Adrenal gland (tissue), 12 donors: Measurements from ENCODE around the gene STRIP2. TPM values are rescaled to one million over a fixed set of nuclear protein-coding genes. Genes with fewer than 3 reads are reported as not detected.

Experiments used
- DNase-seq, 7 donors: peaks; one replicate each; pipeline ENCODE4 v3.0.0-alpha.2; 2019 to 2020
- H3K27ac ChIP-seq, 5 donors: fragments of 200-600 bp; sonication (generic) in 4 of 5; 1 replicate in 3 of 5; 2 replicates in 2 of 5; pipeline versions ENCODE4 v1.5.1 to v1.8.0; 2016 to 2020; ENCODE audit warnings: mild to moderate bottlenecking in 1 of 5
- H3K27me3 ChIP-seq: fragments of 200-600 bp; 2 replicates; pipeline ENCODE4 v1.8.0; 2021
- H3K36me3 ChIP-seq, 2 donors: fragments of 200-600 bp; replicated peaks in 1 of 2; 1 replicate in 1 of 2; 2 replicates in 1 of 2; pipeline versions ENCODE4 v1.5.1 to v1.8.0; 2018 to 2022
- H3K4me1 ChIP-seq, 2 donors: fragments of 200-600 bp; replicated peaks in 1 of 2; 1 replicate in 1 of 2; 2 replicates in 1 of 2; pipeline versions ENCODE4 v1.5.1 to v1.8.0; 2018 to 2021
- H3K4me3 ChIP-seq, 4 donors: fragments of 200-600 bp; sonication (generic) in 3 of 4; one replicate each; pipeline ENCODE4 v1.5.1; 2016 to 2018
- H3K9me3 ChIP-seq, 3 donors: fragments of 200-600 bp; sonication (generic) in 1 of 3; replicated peaks in 1 of 3; 1 replicate in 2 of 3; 2 replicates in 1 of 3; pipeline versions ENCODE4 v1.5.1 to v1.8.0; 2016 to 2021
- POLR2A ChIP-seq, 2 donors: fragments of 450-650 bp; IDR thresholded peaks; one replicate each; pipeline ENCODE4 v1.6.1; 2017; ENCODE audit warnings: antibody characterized with exemption in 2 of 2, mild to moderate bottlenecking in 2 of 2, moderate library complexity in 1 of 2
- WGBS, 4 donors: extraction: QIAGEN DNeasy Blood & Tissue Kit in 2 of 4; methylation state at CpG; one replicate each; pipeline versions ENCODE4 v1.1.5 to v1.1.7; 2013 to 2017; 5-methylcytosine and 5-hydroxymethylcytosine counted together
- intact Hi-C, 2 donors: fragments of 100-400 bp; cut with DNase I; formaldehyde crosslinking; loops; one replicate each; pipeline versions ENCODE4 v1.14.1 to v1.15.0; 2022 to 2023
- polyA plus RNA-seq, 3 donors: library from polyadenylated mRNA; stranded (reverse); fragments of 200-250 nt in 2 of 3; fragments of 350-450 nt in 1 of 3; fragmentation: Illumina TruSeq in 1 of 3; extraction: RNeasy Lipid Tissue Mini Kit (QIAGEN cat#74804) in 1 of 3; gene quantifications; one replicate each; pipeline ENCODE4 v1.2.3, GENCODE V29; 2013 to 2014
- total RNA-seq, 9 donors: library from RNA; depleted of rRNA in 4 of 9; stranded (reverse); fragments of >200 nt in 4 of 9; fragments of 120-200 nt in 1 of 9; fragmentation: NEBNext Ultra II Directional in 1 of 9; extraction: Animal tissue kit (Norgen Biotek cat#: 25700) in 1 of 9; gene quantifications; one replicate each; pipeline versions ENCODE4 v1.1.0 to v1.2.4, GENCODE V29; 2013 to 2023
- TF ChIP-seq, protein P1 (sequence below), 6 experiments: fragments of 450-650 bp in 4 of 6; fragments of 200-600 bp in 2 of 6; sonication (generic) in 1 of 6; IDR thresholded peaks; 1 replicate in 5 of 6; 2 replicates in 1 of 6; pipeline versions ENCODE4 v1.5.1 to v1.8.0; 2016 to 2021; ENCODE audit warnings: antibody characterized with exemption in 6 of 6, mild to moderate bottlenecking in 2 of 6, moderate library complexity in 1 of 6
- donor health status: healthy with polysubstance abuse.
- donor health status: Bipolar disorder and iron deficiency.
- donor health status: DM: yes; HTN: yes; CAD: no.
- donor health status: DM: no; HTN: no; CAD: no.
- donor health status: DM: no; HTN: no; CAD: no.
- donor health status: DM: yes; HTN: yes; CAD: no.

The STRIP2 gene
- total and polyA plus RNA-seq, 12 donors, result 0.67 to 10.1 (median 3.7) TPM

DNA sequence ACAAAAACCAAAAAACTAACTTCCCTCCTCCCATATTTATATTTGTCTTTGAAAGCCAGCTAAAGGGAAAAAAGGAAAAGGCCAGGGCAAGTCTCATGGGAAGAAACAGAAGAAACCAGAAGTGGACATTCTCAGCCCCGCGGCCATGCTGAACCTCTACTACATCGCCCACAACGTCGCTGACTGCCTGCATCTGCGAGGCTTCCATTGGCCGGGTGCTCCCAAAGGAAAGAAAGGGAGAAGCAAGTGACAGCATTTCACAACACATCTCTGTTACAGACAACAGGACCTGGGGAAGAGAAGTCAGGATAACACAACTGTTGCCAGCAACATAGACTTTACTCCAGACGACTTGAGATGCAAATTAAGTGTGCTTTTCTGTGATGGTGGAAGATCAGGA is 78.0 kb downstream of the STRIP2 start:
- Histone ChIP-seq H3K27me3 (no peaks in the 10 kb centered on the region), H3K4me1 (no peaks in the 10 kb centered on the region), H3K9me3 (no peaks in the 10 kb centered on the region), H3K36me3 (no peaks in the 10 kb centered on the region), H3K4me3 (no peak overlapping the region), H3K27ac (no peak overlapping the region)
- WGBS, 4 donors, result 75 to 78% (median 77%) methylated on average over 8 of the region's 8 CpGs
- intact Hi-C loops, result no loop called here
- no peak for TF ChIP-seq POLR2A (IDR thresholded peaks at IDR 0.05)
- TF ChIP-seq, protein P1, sequence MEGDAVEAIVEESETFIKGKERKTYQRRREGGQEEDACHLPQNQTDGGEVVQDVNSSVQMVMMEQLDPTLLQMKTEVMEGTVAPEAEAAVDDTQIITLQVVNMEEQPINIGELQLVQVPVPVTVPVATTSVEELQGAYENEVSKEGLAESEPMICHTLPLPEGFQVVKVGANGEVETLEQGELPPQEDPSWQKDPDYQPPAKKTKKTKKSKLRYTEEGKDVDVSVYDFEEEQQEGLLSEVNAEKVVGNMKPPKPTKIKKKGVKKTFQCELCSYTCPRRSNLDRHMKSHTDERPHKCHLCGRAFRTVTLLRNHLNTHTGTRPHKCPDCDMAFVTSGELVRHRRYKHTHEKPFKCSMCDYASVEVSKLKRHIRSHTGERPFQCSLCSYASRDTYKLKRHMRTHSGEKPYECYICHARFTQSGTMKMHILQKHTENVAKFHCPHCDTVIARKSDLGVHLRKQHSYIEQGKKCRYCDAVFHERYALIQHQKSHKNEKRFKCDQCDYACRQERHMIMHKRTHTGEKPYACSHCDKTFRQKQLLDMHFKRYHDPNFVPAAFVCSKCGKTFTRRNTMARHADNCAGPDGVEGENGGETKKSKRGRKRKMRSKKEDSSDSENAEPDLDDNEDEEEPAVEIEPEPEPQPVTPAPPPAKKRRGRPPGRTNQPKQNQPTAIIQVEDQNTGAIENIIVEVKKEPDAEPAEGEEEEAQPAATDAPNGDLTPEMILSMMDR (IDR thresholded peaks at IDR 0.05), result no peak
- DNase-seq, result no peak

DNA sequence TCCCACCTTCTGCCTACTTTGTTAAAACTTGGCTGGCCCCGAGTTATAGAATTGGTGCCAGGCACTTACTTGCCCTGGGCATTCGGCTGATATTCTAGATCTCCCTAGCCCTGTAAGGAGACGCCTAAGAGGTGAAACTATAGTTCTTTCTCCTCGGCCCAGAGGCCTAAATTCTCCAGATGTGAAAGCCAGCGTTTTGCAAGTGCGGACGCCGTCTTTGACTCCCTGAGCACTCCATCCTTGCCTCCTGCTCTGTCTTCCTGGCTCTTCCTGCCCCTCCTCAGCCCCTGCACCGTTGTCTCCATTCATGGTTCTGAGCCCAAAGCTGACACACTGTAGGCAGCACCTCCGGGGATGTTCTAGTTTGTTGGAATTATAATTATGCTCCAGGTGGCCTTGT is 79.3 kb downstream of the STRIP2 start:
- Histone ChIP-seq H3K9me3 (no peaks in the 10 kb centered on the region), H3K27ac (no peak overlapping the region), H3K36me3 (no peaks in the 10 kb centered on the region), H3K4me3 (no peak overlapping the region), H3K27me3 (no peaks in the 10 kb centered on the region), H3K4me1 (no peaks in the 10 kb centered on the region)
- TF ChIP-seq, protein P1 (IDR thresholded peaks at IDR 0.05), result no peak
- TF ChIP-seq POLR2A (IDR thresholded peaks at IDR 0.05), result no peak
- 83 to 90% (median 84%) methylated on average over 10 of the region's 10 CpGs for WGBS, 4 donors
- no peak for DNase-seq
- intact Hi-C loops, result no loop called here

DNA sequence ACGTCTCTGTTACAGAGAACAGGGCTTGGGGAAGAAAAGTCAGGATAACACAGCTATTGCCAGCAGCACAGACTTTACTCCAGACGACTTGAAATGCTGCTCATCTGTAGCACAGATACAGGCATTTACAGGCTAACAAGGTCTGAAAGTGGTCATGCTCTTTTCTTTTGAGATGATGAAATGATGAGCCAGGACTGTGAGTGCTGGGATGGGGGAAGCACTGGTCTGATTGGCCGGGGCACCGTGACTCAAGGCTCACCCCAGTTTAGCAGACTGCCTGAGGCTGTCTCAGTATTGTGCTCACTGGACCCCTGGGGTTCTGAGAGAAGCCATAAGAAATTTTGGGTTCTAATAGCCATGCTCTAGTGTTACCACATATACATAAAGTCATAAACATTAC is 80.5 kb downstream of the STRIP2 start:
- intact Hi-C loops, result no loop called here
- no peaks in the 10 kb centered on the region for H3K27me3 ChIP-seq
- no peaks in the 10 kb centered on the region for H3K4me1 ChIP-seq
- 56 to 80% (median 63%) methylated on average over 4 of the region's 4 CpGs for WGBS, 4 donors
- no peak overlapping the region for H3K4me3 ChIP-seq
- H3K36me3 ChIP-seq, result no peaks in the 10 kb centered on the region
- TF ChIP-seq, protein P1 (IDR thresholded peaks at IDR 0.05), result no peak
- TF ChIP-seq POLR2A (IDR thresholded peaks at IDR 0.05), result no peak
- no peak overlapping the region for H3K27ac ChIP-seq
- no peak for DNase-seq
- no peaks in the 10 kb centered on the region for H3K9me3 ChIP-seq

DNA sequence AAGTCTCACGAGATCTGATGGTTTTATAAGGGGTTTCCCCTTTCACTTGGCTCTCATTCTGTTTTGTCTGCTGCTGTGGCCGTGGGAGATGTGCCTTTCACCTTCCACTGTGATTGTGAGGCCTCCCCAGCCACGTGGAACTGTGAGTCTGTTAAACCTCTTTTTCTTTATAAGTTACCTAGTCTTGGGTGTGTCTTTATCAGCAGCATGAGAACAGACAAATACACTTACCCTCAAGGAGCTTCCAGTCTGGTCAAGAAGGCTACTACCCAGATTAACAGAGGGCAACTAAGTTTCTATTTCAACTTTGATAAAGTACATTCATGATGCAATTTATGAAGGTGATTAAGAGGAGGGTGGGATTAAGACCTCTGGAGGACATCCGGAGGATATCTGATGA is 81.1 kb downstream of the STRIP2 start:
- Histone ChIP-seq H3K4me3 (no peak overlapping the region), H3K27ac (no peak overlapping the region), H3K36me3 (no peaks in the 10 kb centered on the region), H3K27me3 (no peaks in the 10 kb centered on the region), H3K9me3 (no peaks in the 10 kb centered on the region), H3K4me1 (no peaks in the 10 kb centered on the region)
- TF ChIP-seq, protein P1 (IDR thresholded peaks at IDR 0.05), result no peak
- no peak for TF ChIP-seq POLR2A (IDR thresholded peaks at IDR 0.05)
- intact Hi-C loops, result no loop called here
- no peak for DNase-seq
- WGBS, 4 donors, result 72 to 86% (median 79%) methylated on average over 4 of the region's 4 CpGs
